Breast epithelium (tissue), 3 donors: Measurements from ENCODE around the gene PREPL.

Experiments used
- POLR2A ChIP-seq: fragments of 450-650 bp; IDR thresholded peaks from one replicate; pipeline ENCODE4 v1.6.1; 2016; ENCODE audit warnings: antibody characterized with exemption, mild to moderate bottlenecking, moderate library complexity
- TF ChIP-seq, protein P1 (sequence below), 3 donors: fragments of 450-650 bp; IDR thresholded peaks; one replicate each; pipeline ENCODE4 v1.5.1; 2016 to 2017; ENCODE audit warnings: antibody characterized with exemption in 3 of 3, mild to moderate bottlenecking in 3 of 3, moderate library complexity in 3 of 3

DNA sequence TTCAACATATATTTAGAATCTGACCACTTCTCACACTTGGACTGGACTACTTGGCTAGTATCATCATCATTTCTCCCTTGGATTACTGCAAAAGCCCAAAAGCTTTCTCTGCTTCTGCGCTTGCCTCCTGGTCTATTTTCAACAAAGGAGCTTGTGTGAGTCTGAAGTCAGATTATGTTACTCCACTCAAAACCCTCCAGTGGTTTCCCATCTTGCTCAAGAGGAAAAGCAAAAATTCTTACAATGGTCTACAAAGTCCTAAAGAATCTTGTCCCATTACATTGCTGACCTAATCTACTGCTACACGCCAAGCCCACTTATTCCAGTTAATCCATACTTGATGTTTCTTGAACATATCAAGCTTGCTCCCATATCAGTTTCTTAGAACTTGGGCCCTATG lies 9.6 kb downstream of the PREPL start:
- no peak for TF ChIP-seq POLR2A
- TF ChIP-seq, protein P1, sequence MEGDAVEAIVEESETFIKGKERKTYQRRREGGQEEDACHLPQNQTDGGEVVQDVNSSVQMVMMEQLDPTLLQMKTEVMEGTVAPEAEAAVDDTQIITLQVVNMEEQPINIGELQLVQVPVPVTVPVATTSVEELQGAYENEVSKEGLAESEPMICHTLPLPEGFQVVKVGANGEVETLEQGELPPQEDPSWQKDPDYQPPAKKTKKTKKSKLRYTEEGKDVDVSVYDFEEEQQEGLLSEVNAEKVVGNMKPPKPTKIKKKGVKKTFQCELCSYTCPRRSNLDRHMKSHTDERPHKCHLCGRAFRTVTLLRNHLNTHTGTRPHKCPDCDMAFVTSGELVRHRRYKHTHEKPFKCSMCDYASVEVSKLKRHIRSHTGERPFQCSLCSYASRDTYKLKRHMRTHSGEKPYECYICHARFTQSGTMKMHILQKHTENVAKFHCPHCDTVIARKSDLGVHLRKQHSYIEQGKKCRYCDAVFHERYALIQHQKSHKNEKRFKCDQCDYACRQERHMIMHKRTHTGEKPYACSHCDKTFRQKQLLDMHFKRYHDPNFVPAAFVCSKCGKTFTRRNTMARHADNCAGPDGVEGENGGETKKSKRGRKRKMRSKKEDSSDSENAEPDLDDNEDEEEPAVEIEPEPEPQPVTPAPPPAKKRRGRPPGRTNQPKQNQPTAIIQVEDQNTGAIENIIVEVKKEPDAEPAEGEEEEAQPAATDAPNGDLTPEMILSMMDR (IDR thresholded peaks at IDR 0.05), result no peak
